ENCODE data around the gene KDM6B.

Gene KDM6B

GRCh38 chr17:7848739-7849129 lies 14.7 kb downstream of the KDM6B start:
- Histone ChIP-seq H3K4me3 (replicated peaks; ENCODE audit: insufficient read depth, low read length) (no peak overlapping the region), H3K27me3 (ENCODE audit: insufficient read depth, poor library complexity, severe bottlenecking) (no peaks in the 10 kb centered on the region), H3K27ac (replicated peaks) (no peak overlapping the region)
- DNase-seq (ENCODE audit: low read depth in 1 of 2, low spot score in 1 of 2): no peak
- TF ChIP-seq SPI1 (IDR thresholded peaks at IDR 0.05; ENCODE audit: borderline replicate concordance, low read depth) (no peak), POLR2AphosphoS5 (IDR thresholded peaks at IDR 0.05; ENCODE audit: low read depth) (no peak), CTCF (IDR thresholded peaks at IDR 0.05; ENCODE audit: insufficient read depth, low read length) (no peak), REST (IDR thresholded peaks at IDR 0.05; ENCODE audit: insufficient replicate concordance, low read depth) (no peak), GABPA (IDR thresholded peaks at IDR 0.05; ENCODE audit: low read depth) (no peak)

GRCh38 chr17:7849130-7849750 lies 15.2 kb downstream of the KDM6B start:
- no peak for DNase-seq (ENCODE audit: low read depth in 1 of 2, low spot score in 1 of 2)
- no peak for TF ChIP-seq SPI1 (IDR thresholded peaks at IDR 0.05; ENCODE audit: borderline replicate concordance, low read depth)
- TF ChIP-seq POLR2AphosphoS5 (IDR thresholded peaks at IDR 0.05; ENCODE audit: low read depth): no peak
- no peak for TF ChIP-seq CTCF (IDR thresholded peaks at IDR 0.05; ENCODE audit: insufficient read depth, low read length)
- no peak for TF ChIP-seq REST (IDR thresholded peaks at IDR 0.05; ENCODE audit: insufficient replicate concordance, low read depth)
- TF ChIP-seq GABPA (IDR thresholded peaks at IDR 0.05; ENCODE audit: low read depth): no peak
- no peak overlapping the region for H3K27ac ChIP-seq (replicated peaks)
- H3K27me3 ChIP-seq (ENCODE audit: insufficient read depth, poor library complexity, severe bottlenecking): no peaks in the 10 kb centered on the region
- H3K4me3 ChIP-seq (replicated peaks; ENCODE audit: insufficient read depth, low read length): no peak overlapping the region

- H3K4me3 ChIP-seq (replicated peaks; ENCODE audit: insufficient read depth, low read length): no peak overlapping the region
- TF ChIP-seq CTCF (IDR thresholded peaks at IDR 0.05; ENCODE audit: insufficient read depth, low read length) (no peak), SPI1 (IDR thresholded peaks at IDR 0.05; ENCODE audit: borderline replicate concordance, low read depth) (no peak), POLR2AphosphoS5 (IDR thresholded peaks at IDR 0.05; ENCODE audit: low read depth) (no peak), REST (IDR thresholded peaks at IDR 0.05; ENCODE audit: insufficient replicate concordance, low read depth) (no peak), GABPA (IDR thresholded peaks at IDR 0.05; ENCODE audit: low read depth) (no peak)
- DNase-seq (ENCODE audit: low read depth in 1 of 2, low spot score in 1 of 2): no peak
- H3K27me3 ChIP-seq (ENCODE audit: insufficient read depth, poor library complexity, severe bottlenecking): no peaks in the 10 kb centered on the region
- no peak overlapping the region for H3K27ac ChIP-seq (replicated peaks)
Observed at GRCh38 chr17:7849751-7850504, 15.9 kb downstream of the KDM6B start.
